SK-N-SH (cell line): ENCODE measurements around the gene DDIT3.

Experiments used
- CTCF ChIP-seq: fragments of 200-600 bp; sonication (generic); IDR thresholded peaks from 2 replicates; pipeline ENCODE4 v1.6.1; 2017; ENCODE audit warnings: antibody characterized with exemption, mild to moderate bottlenecking, moderate library complexity
- JUND ChIP-seq: IDR thresholded peaks from 2 replicates; pipeline ENCODE4 v1.4.0; 2012

- TF ChIP-seq CTCF (no peak), JUND (no peak)
These were observed 5.5 kb upstream of the DDIT3 start for GRCh38 chr12:57525615-57526383.
